Ureter (tissue), 1 donor: Measurements from ENCODE around the gene BLCAP. TPM values are rescaled to one million over a fixed set of nuclear protein-coding genes. Genes with fewer than 3 reads are reported as not detected.

Experiments used
- DNase-seq: peaks from one replicate; pipeline ENCODE4 v3.0.0-alpha.2; 2020; ENCODE audit warnings: low spot score
- total RNA-seq: library from RNA; stranded (reverse); gene quantifications from one replicate; pipeline ENCODE4 v1.2.4, GENCODE V29; 2023
- donor health status: DM: yes; HTN: yes; CAD: no.

The BLCAP gene
- total RNA-seq, 1 donor from 2014 or later, result 178 TPM

DNA sequence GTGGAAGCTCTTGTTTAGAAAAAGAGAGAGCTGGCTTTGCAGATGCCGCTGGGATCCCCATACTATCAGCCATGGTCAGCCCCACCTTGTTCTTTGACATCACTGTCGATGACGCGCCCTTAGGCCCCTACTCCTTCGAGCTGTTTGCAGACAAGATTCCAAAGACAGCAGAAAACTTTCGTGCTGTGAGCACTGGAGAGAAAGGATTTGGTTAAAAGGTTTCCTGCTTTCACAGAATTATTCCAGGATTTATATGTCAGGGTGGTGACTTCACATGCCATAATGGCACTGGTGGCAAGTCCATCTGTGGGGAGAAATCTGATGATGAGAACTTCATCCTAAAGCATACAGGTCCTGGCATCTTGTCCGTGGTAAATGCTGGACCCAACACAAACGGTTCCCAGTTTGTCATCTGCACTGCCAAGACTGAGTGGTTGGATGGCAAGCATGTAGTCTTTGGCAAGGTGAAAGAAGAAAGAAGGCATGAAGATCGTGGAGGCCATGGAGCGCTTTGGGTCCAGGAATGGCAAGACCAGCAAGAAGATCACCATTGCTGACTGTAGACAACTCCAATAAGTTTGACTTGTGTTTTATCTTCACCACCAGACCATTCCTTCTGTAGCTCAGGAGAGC, 2.4 kb upstream of the BLCAP start:
- no peak for DNase-seq

DNA sequence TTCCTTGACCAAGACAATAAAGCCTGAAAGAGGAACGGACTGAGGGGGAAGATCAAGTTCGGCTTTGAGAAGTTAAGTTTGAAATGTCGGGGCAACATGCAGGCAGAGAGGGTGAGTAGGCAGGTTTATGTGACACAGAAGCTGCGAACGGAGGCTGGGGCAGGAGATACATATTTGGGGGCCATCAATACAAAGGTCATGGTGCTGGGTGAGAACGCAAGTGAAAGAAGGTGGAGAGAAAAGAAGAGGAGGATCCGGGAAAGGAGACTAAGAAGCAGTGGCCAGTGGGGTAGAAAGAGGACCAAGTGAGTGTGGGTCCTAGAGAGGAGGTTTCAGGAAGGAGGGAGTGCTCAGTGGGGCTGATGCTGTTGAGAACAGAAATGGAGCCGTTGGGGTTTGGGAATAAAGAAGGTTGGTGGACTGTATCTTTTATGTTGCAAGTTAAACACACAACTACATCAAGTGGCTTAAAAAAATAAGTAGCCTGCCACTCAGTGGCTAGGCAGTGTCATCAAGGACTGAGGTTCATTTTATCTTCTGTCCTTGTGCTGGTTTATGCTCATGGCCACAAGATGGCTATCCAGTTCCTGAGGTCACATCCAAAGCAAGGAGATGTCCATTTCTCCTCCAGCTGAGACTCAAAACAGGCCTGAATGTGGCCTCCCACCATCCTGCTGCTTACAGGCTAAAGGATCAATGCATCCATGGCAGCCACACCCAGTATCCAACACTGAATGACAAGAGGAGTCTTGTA, 1.7 kb upstream of the BLCAP start:
- DNase-seq, result no peak

DNA sequence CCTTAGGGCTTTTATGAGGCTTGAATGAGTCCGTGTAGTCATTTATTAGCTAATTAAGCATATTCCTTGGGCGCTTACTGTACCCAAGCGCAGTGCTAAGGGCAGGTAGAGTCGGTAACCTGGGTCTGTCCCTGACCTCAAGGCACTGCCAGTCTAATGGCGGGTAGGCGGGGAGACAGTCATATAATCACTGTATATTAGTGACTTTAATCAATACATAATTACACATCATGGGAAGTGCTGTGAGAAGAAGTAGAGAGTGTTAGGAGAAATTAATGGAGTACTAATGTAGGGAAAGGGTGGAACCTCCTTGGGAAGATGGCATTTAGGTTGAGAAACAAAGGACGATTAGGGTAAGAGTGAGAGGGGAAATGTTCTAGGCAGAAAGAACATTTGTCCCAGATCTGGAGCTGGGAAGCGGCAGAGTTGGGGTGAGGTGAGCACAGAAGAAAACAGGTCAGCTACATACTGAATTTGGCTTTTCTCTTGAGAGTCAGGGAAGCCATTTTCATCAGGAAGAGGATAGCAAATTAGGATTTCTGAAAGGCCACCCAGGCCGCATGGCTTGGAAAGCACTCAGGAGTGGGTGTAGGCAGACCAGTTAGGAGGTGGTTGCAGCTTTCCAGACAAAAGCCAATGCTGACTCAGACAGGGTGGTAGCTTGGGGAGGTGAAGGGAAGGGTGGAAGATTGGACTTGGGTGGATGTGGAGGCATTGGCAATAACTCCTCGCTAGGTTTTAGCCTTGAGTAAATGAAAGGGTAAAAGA, 954 bp upstream of the BLCAP start:
- no peak for DNase-seq

DNA sequence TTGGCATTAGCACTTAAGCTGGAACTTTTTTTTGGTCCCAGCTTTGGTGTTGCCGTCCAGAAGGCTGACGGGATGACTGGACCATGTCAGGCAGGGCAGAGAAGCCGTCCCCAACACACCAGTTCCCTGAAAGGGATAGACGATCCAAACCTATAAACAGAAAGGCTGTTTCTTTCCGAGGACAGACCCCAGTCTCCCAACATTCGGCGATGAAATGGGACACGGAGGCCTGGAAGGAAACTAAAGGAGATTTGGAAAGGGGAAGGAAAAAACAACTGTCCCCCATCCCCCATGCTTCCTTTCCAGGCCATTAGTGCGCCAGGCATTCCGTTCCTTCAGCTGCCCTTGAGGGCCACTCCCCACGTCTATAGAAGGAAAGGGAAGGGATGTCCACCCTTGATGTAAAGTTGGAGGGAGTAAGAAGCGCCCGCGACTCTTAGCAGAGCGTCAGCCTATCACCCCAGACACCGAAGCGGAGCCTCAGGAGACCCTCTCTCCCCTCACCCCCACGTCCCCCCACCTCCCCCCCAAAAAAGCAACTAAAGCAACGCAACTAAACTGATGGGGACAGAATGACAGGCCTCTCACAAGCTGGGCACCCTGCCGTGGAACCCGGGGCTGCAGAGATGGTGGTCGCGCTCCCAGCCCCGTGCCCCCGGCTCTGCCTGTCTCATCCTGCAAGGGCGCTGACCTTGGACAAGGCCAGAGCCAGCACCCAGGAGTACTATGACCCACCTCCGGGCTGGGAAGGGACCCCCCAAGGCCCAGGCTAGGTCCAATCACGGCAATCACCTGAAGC, 638 bp downstream of the BLCAP start:
- DNase-seq, result no peak

DNA sequence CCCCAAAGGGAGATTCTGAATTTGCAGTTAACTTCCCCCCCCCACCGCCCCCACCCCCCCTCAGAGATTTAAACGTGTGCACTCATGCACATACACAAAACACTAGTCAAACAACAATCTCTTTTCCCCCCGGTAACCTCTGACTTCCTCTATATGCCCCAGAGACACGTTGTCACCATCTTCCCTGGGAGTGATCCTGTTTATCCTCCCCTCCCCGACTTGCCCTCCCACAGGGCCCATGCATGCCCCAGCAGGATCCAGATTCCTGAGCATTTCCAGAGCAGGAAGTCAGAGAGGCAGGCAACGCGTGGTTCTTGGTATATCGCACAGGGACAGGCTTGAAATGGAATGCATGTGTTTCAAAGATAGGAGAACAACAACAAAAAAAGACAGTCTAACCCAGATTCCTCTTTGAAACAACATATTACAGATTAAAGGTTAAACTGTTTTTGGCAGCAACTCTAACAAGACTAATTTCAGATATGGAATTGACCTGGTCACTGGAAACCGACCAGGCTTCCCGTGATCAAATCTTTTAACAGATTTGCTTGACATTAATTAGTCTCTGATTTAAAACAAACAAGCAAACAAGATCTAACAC, 1.3 kb downstream of the BLCAP start:
- peak; percentile 70 for DNase-seq

DNA sequence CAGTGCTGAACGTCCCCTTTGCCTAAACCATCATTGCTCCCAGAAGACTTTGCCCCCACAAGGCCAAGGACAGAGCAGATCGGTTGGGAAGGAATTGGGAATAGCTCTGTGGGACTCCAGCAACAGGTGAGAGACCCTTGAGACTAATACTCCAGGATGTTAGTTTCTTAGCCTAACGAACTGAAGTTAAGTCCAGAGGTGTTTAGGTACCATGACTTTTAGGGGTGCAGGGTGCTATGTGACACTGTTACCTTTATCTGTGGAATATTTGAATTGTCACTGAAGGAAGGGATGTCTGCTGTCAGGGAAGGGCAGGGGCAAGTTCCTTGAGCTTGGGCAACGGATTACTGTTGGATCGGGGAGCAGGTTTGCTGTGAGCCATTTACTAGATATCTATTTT, 1.9 kb downstream of the BLCAP start:
- no peak for DNase-seq

DNA sequence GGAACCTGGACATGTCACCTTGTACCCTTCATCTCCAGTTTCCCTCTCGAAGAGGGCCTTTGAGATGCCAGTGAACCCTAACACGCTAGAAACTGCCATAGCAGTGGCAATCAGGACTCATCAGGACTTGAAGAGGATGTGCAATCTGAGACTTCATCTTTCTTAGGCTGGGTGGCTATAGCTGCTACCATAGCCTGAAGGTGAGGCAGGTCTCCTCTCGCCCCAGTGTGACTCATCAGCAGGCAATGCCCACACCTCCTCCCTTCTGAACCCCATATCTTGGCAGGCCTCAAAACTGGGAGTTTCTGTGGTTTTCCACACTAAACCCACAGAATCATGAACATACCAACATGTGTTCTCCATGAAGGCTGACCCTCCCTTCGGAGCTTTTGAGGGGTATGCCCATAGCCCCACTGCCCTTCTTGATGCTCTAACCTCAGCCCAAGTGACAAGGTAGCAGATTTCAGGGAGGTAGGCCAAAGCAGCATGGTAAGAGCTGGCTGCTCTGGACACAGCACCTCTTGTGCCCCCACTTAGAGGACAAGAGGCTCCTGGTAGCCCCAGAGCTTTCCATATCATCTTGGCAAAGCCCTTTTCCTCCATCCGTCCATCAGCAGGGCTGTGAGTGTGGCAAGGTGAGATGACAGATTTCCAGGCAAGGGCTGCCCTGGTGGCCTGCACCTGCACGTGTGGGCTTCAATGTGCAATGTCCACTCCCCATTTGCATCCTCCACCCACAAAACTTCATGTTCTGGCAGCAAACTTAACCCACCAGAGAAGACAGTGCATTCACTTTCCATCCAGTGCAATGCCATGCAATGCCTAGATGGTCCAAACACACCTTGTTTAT, 2.6 kb downstream of the BLCAP start:
- no peak for DNase-seq

DNA sequence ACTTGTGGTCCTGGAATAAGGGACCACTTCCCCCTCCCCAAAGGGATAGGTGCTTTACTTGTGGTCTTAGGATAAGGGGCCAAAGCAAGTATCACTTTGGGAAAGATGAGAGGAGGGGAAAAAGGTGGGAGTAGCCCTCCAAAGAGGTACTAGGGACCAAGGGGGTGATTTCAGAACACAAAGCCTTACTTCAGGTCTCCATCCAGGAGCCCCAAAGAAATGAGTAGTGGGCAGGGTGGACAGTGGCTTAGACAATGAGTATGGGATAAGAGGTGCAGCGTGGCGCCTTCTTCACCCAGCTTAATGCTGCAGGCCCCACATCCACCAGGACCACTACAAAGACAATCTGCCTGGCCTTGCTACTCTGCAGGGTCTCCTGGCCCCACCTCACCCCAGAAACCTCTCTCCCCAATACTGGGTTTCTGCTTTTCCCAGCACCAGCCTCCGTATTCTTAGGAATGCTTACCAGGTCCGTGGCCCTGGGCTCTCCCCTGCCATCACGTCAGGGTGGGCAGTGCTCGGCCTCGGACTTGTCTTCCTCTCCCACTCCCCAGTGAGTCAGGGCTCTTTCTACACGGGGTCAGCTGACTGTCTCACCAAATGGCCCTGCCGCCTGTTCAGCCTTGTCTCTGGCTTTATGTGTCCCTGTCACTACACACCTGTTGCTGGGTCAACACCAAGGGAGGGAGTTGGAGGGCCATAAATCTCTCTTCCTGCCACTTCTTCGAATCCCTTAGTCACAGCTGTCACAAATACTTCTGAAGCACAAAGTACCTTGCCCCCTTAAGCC, 3.6 kb downstream of the BLCAP start:
- DNase-seq, result no peak

DNA sequence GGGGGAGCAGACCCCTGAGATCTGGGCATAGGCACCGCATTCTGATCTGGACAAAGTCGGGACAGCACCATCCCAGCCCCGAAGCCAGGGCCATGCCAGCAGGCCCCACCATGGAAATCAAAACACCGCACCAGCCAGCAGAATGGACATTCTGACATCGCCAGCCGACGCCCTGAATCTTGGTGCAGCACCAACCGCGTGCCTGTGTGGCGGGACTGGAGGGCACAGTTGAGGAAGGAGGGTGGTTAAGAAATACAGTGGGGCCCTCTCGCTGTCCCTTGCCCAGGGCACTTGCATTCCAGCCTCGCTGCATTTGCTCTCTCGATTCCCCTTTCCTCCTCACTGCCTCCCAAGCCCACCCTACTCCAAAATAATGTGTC, 4.7 kb downstream of the BLCAP start:
- no peak for DNase-seq

DNA sequence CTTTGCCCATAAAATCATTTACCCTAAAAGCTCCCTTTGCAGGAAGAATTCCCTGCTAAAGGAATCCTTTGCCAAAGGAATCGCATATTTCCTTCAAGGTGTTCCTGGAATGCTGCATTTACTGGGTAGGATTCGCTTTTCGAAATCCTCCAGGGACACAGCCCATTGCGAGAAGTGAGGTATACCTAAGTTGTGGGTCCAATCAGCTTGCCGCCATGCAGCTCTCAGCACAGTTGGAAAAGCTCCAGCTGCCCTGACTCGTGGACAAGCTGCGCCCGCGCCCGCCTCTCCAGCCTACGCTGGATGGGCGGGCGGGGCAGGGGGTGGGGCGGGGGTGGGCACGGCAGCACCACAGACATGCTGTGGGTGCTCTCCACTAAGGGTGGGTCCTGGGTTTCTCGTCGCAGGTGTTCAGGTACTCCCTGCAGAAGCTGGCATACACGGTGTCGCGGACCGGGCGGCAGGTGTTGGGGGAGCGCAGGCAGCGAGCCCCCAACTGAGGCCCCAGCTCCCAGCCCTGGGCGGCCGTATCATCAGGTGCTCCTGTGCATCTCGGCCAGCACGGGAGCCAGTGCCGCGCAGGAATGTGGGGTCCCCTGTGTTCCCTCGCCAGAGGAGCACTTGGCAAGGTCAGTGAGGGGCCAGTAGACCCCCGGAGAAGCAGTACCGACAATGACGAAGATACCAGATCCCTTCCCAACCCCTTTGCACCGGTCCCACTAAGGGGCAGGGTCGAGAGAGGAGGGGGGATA, 5.2 kb downstream of the BLCAP start:
- DNase-seq, result no peak

DNA sequence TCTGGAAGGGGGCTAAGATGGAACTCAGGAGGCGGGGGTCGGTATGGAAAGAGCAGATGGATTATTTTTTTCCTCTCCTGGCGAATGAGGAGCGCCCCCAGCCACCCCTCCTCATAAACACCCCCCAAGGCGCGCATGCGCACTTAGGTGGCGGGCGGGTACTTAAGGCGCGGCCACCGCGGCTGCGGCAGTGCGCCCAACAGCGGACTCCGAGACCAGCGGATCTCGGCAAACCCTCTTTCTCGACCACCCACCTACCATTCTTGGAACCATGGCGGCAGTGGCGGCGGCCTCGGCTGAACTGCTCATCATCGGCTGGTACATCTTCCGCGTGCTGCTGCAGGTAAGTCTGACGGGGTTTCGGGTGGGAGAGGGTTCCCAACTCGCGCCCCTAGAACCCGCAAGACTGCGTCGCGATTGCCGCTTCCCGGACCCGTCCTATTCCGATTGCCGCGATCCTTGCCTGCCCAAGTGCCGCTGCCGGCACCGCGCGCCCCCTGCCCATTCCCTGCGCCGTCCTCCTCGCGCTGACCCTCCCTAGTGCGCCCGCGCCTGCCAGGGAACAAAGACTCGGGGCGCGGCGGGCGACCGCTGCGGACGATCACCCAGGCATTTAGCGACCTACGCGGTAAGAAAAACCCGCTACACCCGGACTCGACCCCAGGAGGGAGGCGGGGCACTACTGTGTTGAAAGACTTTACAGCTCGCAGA, 6.5 kb downstream of the BLCAP start, which contains the start of gene NNAT:
Gene NNAT, plus strand, starts transcription at position 190 of the 711 bp plus-strand sequence. Its CDS starts 82 bp downstream, at position 272.
- DNase-seq, result no peak

DNA sequence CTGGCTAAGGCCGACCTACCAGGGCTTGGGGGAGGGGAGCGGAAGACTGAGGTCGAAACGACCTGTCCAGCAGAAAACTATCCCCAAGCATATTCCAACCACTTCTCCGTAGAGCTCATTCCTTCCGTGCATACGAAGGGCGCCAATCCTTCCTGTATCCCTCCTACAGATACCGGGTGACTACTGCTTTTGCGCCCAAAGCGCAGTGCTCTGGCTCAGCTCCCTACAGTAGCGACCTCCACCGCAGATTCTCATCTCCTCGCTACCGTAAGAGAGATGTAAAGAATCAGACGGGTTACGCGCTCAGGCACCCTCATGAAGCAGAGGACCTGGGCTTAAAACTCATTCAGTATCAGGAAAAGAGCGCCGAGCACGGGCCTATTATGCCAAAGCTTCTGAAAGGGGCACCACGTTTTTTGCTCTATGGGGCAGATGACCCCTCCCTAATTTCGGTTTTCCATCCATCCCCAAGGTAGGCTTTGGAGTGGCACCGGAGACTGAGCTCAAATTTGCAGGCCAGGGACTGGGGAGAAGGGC, 7.2 kb downstream of the BLCAP start:
- DNase-seq, result no peak

DNA sequence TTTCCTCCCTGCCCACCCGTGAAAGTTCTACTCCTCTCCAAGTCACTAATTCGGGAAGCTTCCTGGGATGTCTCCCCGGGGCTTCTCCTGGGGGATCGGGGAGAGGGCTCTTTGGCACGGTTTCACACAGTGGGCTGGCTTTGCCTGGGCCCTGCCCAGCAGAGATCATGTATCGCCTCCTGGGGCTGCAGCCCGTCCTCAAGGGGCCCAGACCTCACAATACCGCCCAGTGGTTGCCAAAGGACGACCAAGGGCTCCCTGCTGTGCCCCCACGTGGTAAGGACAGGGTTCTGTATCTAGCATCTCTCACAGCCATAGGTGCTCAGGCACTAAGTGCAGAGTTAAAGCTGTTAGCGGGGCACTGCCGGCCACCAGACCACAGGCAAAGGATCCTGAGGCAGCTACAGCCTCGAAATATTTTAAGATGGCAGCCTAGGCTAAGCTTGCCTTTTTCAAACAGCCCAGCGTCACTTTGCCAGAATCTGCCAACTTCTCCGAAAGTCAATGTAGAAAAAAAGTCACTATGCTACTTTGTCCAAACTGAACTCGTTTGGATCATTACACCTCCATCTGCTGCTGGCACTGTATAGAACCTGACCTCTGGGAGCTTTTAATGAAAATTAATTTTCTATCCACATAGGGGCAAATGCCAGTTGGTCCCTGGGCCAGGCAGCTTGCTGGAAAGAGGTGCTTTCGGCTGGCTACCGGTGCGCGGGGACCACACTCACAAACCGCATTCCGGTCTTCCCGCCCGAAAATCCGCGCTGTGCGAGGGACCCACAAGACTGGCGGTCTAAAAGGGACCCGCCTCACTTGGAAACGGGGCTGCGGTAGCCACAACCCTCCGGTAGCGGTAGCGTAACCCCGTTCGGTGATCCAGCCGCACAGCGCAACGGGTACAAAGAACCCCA, 7.9 kb downstream of the BLCAP start:
- no peak for DNase-seq

DNA sequence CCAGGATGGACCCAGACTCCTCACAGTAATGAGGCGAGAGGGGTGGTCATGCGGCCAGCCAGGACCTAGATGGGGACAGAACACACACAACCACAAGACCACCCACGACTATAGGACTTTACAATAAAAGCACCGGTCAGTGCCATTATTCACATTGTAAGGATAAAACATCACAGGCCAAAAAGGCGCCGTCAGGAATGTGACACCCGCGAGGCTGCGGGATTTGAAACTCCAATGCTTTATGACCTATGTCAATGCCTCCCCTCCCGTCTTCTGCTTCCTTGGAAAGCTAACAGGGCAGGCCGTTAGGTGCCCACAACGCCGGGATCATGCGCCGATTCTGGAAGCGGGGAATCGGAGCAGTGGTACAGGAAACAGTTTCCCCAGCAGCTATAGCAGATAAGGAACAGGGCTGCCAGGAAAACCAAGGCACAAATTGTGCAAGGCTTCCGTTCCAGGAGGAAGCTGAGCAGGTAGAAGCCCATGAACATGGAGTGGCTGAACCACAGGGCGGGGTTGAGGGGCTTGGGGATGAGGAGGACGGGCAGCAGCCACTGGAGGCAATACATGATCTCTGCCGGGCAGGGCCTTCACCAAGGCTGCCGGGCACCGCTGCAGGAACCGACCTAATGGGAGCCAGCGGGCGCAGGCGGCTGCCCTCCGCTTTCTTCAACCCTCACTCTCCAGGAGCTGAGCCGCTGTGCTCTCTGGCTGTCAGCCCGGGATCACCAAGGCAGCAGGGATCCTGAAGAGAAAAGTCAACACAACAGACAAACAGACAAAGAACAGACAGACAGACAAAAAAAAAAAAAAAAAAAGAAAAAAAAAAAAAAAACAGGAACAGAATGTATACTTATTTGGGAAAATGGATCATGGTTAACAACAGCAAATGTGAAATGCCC, 8.8 kb downstream of the BLCAP start:
- DNase-seq, result no peak

DNA sequence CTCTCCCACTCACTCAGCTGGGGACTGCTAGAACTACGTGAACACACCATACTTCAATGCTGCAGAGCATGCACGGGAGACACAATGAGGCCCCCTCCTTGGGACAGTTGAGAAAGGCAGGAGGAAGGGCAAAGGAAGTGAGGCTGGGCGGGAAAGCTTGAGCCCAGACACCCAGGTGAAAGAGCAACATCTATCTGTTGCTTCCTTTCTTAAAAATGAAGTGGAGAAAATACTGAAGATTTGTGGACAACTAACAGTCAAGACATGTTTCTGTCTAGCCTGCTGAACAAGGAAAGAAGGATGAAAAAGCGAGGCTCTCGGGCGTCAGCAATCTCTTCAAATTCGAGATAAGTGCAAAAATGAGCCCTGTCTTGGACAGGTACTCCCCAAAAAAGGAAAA, 9.6 kb downstream of the BLCAP start:
- DNase-seq, result no peak
